GM12891 (cell line): ENCODE results near the gene TCTN3.
"Not testable (repeated sequence)": the region's sequence is repeated elsewhere in the genome, so short reads cannot be mapped to it uniquely, and the experiment has no call there.

Source experiments
- DNase-seq: peaks from one replicate; pipeline ENCODE4 v3.0.0; 2011; ENCODE audit warnings: low spot score; ENCODE audit not compliant: insufficient read length
- FAIRE-seq: peaks from 2 replicates; lab custom pipeline; 2011; peaks lifted over from hg19 to GRCh38; lab: Jason Lieb, UNC
- PAX5 ChIP-seq: IDR thresholded peaks from 2 replicates; pipeline ENCODE4 v1.6.1; 2011; ENCODE audit warnings: low read length, moderate library complexity, mild to moderate bottlenecking; ENCODE audit not compliant: insufficient read depth, severe bottlenecking
- POLR2A ChIP-seq: IDR thresholded peaks from 2 replicates; pipeline ENCODE4 v1.6.1; 2011; ENCODE audit warnings: low read depth, low read length, control low read depth
- POLR2AphosphoS5 ChIP-seq: IDR thresholded peaks from 2 replicates; pipeline ENCODE4 v1.6.1; 2011; ENCODE audit warnings: low read depth, low read length, control low read depth
- POU2F2 ChIP-seq: IDR thresholded peaks from 2 replicates; pipeline ENCODE4 v1.6.1; 2011; ENCODE audit warnings: low read depth, mild to moderate bottlenecking, control low read depth, low read length, moderate library complexity
- SPI1 ChIP-seq: IDR thresholded peaks from 2 replicates; pipeline ENCODE4 v1.6.1; 2011; ENCODE audit warnings: low read depth, low read length, control low read depth
- TAF1 ChIP-seq: IDR thresholded peaks from 2 replicates; pipeline ENCODE4 v1.6.1; 2011; ENCODE audit warnings: low read depth, low read length, control low read depth

TCTN3 gene

DNA sequence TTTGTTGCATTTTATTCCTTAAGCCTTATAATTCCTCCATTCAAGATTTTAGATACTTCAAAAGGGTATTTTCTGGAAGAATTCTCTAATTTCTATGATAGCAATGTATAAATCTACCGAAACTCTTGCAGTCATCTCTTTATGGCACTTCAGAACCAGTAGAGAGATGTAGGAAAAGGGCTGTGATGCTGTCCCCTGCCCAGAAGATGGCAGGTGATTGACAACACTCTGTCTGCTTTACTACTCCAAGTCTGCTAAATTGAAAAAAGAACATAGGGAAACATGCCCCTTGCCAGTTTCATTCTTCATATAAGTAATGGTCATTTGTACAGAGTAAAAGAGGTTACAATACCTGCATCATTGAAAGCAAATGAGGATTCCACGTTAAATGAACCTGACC lies 5.1 kb downstream of the TCTN3 start:
- FAIRE-seq (peak; percentile 23), DNase-seq (no peak)
- no peak for TF ChIP-seq POLR2AphosphoS5
- no peak for TF ChIP-seq TAF1
- no peak for TF ChIP-seq POLR2A

DNA sequence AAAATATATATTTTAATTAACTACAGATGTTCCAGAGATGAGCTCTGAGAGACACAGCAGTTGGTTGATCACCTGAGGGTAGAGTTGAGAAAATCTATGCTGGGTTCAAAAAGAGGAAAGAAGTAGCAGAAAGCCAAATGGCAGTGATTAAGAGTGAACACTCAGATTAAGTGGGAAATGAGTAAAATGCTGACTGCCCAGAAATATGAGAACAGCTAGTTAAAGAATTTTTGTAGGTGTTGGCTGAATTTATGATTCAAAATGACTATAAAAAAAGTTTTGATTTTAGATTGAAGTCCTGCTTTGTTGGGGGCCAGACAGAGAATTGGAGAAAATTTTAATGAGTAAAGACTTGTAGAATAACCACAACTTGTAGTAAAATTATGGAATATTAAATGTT lies 9.8 kb downstream of the TCTN3 start:
- DNase-seq (no peak), FAIRE-seq (no peak)
- TF ChIP-seq POLR2AphosphoS5 (no peak), TAF1 (no peak), SPI1 (no peak), POU2F2 (no peak), PAX5 (no peak), POLR2A (no peak)

DNA sequence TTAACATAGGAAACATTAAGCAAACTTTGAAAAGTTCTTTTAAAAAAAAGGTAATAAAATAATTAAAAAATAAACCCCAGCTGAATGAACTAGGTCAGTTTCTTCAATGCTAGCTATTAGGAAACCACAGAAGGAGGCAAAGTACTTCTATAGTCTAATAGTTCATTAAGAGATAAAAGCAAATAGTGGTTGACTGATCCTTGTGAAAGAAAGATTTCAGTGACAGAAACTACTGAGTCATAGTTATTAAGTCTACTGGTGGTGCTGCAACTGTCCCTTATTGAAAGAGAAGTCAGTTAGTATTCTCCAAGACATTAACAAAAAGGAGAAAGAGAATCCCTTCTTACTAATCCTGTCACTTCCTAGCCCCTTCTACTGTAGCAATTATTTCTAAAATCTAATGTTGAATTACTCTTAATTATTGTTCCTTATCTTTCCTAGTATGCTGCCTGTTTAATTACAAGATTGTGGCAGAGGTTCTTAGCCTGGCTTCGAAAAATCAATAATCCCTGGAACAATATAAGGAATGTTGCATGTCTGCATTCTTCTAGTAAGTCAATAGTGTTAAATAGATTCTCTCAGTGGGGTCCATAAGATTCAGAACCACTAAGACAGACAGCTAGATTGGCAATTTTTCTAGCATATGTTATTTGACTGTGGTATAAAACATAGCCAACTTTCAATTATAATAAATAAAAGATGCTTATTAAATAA lies 18.2 kb downstream of the TCTN3 start:
- TF ChIP-seq POU2F2 (no peak), SPI1 (no peak), PAX5 (no peak), POLR2A (no peak), POLR2AphosphoS5 (no peak), TAF1 (no peak)
- DNase-seq (no peak), FAIRE-seq (no peak)

DNA sequence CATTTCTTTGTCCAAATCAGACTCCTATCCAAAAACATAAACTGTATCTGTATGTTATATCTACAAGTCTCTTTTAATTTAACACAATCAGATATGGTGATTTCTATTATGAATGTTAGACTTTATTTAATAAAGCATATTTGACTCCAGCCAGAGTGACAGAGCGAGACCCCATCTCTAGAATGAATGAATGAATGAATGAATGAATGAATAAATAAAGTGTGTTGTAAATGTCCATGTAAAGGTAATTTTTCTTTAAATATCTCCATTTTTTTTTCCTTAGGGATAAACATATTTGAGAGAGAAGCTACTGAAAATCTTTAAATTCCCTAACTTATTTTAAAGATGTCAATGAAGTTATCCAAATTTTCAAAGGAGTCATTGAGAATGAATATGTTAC lies 19.1 kb downstream of the TCTN3 start:
- FAIRE-seq: no peak
- no peak for TF ChIP-seq SPI1
- no peak for TF ChIP-seq POU2F2
- TF ChIP-seq TAF1: no peak
- TF ChIP-seq POLR2AphosphoS5: no peak
- no peak for TF ChIP-seq PAX5
- TF ChIP-seq POLR2A: no peak
- DNase-seq: no peak

DNA sequence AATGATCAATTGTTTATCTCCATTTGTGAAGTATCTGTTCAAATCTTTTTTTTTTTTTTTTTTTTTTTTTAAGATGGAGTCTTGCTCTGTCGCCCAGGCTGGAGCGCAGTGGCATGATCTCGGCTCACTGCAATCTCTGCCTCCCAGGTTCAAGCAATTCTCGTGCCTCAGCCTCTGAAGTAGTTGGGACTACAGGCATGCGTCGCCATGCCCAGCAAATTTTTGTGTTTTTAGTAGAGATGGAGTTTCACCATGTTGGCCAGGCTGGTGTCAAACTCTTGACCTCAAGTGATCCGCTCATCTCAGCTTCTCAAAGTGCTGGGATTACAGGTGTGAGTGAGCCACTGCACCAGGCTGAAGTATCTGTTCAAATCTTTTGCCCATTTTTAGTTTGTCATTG lies 21.1 kb downstream of the TCTN3 start:
- DNase-seq, FAIRE-seq: not testable (repeated sequence)

DNA sequence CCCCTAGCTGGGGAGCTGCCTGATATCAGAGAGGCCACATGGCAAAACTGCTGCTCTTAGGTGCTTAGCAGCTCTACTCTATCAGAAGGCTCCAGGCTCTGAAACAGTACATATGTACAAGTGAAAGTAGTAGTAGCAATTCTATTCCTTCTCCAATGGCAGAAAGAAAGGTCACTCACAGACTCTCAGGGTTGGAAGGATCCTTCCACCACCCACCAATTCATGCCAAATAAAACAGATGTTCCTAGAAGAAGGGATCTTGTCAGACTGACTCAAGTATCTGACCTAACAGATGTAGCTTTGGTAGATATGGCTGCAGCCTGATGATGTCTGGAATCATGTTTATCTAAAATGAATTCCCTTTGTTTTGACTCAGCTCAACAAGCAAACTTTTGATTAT lies 29.2 kb downstream of the TCTN3 start:
- TF ChIP-seq POLR2AphosphoS5 (no peak), TAF1 (no peak), POU2F2 (no peak), POLR2A (no peak), PAX5 (no peak), SPI1 (no peak)
- DNase-seq: no peak
- FAIRE-seq: no peak

DNA sequence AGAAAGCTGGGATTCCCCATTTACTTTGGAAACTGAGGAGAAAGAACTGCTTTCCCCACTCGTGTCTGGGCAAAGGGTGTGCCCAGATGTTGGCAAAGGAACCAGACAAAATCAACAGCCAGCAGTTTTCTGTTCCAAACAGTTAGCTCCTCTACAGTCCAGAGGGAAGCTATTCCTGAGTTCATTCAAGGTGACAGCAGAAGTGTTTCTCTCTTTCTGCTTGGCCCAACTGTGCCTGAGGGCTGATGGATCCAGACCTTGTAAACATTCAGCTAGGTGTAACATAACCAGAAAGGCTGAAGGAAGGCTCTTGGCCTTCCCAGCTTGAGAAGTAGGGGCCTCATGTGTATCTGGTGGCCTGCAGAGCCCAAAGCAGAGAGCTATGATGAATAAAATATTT lies 30.2 kb downstream of the TCTN3 start:
- no peak for FAIRE-seq
- DNase-seq: no peak
- TF ChIP-seq POLR2A (no peak), PAX5 (no peak), POU2F2 (no peak), SPI1 (no peak), TAF1 (no peak), POLR2AphosphoS5 (no peak)

DNA sequence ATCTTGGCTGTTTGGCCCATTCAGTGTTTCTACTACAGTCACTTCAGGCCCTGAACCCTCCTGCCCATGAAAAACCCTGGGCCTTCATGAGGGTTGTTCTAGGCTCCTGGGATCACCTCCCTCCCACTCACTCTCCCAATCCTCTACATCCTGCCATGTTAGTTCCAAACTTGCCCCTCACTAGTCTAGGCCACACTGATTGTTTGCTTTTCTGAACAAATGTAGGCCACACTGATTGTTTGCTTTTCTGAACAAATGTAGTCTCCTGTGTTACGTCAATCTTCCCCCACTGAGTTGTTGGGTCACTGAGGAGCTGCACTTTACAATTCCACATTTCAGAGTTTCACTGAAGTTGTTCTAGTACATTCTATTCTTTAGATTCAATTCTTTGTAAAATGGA lies 31.9 kb downstream of the TCTN3 start:
- no peak for TF ChIP-seq POLR2AphosphoS5
- TF ChIP-seq TAF1: no peak
- TF ChIP-seq PAX5: no peak
- no peak for TF ChIP-seq POLR2A
- TF ChIP-seq POU2F2: no peak
- DNase-seq: no peak
- no peak for FAIRE-seq

DNA sequence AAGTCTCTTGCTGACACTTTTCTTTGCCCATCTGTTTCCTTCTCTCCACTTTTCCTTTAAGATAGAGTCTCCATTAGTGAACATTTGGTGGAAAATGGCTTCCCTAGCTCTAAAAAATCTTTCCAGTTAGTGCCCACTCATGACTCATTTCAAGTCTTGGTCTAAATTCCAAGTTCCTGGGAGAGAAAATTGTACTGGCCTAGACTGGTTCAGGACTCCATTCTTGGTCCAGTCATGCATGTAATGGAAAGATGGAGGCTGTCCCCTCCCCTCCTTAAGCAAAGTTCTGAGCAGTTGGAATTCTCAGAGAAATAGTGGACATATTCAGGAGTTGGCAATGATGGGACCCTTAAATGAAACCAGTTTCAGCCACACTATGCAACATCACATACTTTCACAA lies 33.4 kb downstream of the TCTN3 start:
- FAIRE-seq (no peak), DNase-seq (no peak)

DNA sequence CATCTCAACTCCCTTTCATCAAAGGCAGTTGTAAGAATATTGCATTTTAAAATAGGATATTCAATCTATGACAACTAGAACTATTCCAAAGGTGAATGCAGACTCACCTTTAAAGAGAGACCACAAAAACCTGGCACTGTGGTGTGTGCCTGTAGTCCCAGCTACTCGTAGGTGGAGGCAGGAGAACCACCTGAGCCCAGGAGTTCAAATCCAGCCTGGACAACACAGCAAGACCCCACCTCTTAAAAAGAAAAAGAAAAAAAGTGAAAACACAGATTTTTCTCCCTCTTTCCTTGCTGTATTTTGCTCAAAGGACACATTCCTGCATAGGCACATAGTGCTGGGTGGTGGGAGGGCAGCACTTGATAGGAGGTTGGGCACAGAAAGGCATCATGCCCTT lies 36.5 kb downstream of the TCTN3 start:
- TF ChIP-seq PAX5 (no peak), POLR2A (no peak), POU2F2 (no peak)
- FAIRE-seq (no peak), DNase-seq (no peak)

More for the DNA sequence above, 33.4 kb downstream of the TCTN3 start:
- TF ChIP-seq POU2F2: no peak
- TF ChIP-seq SPI1: no peak
- TF ChIP-seq PAX5: no peak
- no peak for TF ChIP-seq POLR2AphosphoS5
- no peak for TF ChIP-seq POLR2A
- TF ChIP-seq TAF1: no peak
